AG08395 (cell line): ENCODE data around the gene KIF26A.

Experiments
- DNase-seq: peaks from one replicate; pipeline ENCODE4 v3.0.0; 2012; ENCODE audit warnings: mixed read lengths, low spot score

The KIF26A gene

GRCh38 chr14:104177411-104177810, 39.0 kb downstream of the KIF26A start:
- DNase-seq: no peak

- DNase-seq: no peak
Observed at GRCh38 chr14:104178279-104178678, 39.9 kb downstream of the KIF26A start.

- DNase-seq: no peak
Observed at GRCh38 chr14:104179126-104179525, 40.7 kb downstream of the KIF26A start.

- no peak for DNase-seq
Observed at GRCh38 chr14:104179564-104180129, 41.3 kb downstream of the KIF26A start.

- DNase-seq: no peak
Observed at GRCh38 chr14:104180561-104181165, 42.3 kb downstream of the KIF26A start.

- no peak for DNase-seq
Observed at GRCh38 chr14:104181761-104182530, 43.6 kb downstream of the KIF26A start.

- DNase-seq: no peak
Observed at GRCh38 chr14:104182857-104183425, 44.6 kb downstream of the KIF26A start.

- DNase-seq: no peak
Observed at GRCh38 chr14:104183796-104184195, 45.4 kb downstream of the KIF26A start.

GRCh38 chr14:104184506-104184905, 46.1 kb downstream of the KIF26A start:
- no peak for DNase-seq

GRCh38 chr14:104184911-104185499, 46.6 kb downstream of the KIF26A start:
- no peak for DNase-seq

- DNase-seq: no peak
Observed at GRCh38 chr14:104185916-104186495, 47.6 kb downstream of the KIF26A start.

GRCh38 chr14:104186575-104186974, 48.2 kb downstream of the KIF26A start:
- no peak for DNase-seq

GRCh38 chr14:104187121-104187889, 48.9 kb downstream of the KIF26A start:
- DNase-seq: no peak

GRCh38 chr14:104187931-104188726, 49.7 kb downstream of the KIF26A start:
- DNase-seq: no peak

- no peak for DNase-seq
Observed at GRCh38 chr14:104188727-104189400, 50.5 kb downstream of the KIF26A start.

- DNase-seq: no peak
Observed at GRCh38 chr14:104189629-104190335, 51.4 kb downstream of the KIF26A start.

GRCh38 chr14:104190396-104191000, 52.1 kb downstream of the KIF26A start:
- DNase-seq: no peak

GRCh38 chr14:104191409-104191997, 53.1 kb downstream of the KIF26A start:
- DNase-seq: no peak
